ENCODE measurements around the gene TMEM114.

- peak; percentile 62 to 80 for TF ChIP-seq POLR2A (IDR thresholded peaks at IDR 0.05)
- TF ChIP-seq, protein P1, sequence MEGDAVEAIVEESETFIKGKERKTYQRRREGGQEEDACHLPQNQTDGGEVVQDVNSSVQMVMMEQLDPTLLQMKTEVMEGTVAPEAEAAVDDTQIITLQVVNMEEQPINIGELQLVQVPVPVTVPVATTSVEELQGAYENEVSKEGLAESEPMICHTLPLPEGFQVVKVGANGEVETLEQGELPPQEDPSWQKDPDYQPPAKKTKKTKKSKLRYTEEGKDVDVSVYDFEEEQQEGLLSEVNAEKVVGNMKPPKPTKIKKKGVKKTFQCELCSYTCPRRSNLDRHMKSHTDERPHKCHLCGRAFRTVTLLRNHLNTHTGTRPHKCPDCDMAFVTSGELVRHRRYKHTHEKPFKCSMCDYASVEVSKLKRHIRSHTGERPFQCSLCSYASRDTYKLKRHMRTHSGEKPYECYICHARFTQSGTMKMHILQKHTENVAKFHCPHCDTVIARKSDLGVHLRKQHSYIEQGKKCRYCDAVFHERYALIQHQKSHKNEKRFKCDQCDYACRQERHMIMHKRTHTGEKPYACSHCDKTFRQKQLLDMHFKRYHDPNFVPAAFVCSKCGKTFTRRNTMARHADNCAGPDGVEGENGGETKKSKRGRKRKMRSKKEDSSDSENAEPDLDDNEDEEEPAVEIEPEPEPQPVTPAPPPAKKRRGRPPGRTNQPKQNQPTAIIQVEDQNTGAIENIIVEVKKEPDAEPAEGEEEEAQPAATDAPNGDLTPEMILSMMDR (IDR thresholded peaks at IDR 0.05): peak in 2 of 5 experiments; percentile 6 to 18
Observed at GRCh38 chr16:8621572-8622314, 31.4 kb upstream of the TMEM114 start, which contains the start of gene METTL22.
